Fibroblast of skin of left biceps (primary cell): ENCODE results near the gene MEF2C.

Experiments used
- DNase-seq, 2 experiments: peaks; one replicate each; pipeline ENCODE4 v3.0.0-alpha.2; 2013; ENCODE audit warnings: low read depth in 2 of 2

Gene MEF2C

DNA sequence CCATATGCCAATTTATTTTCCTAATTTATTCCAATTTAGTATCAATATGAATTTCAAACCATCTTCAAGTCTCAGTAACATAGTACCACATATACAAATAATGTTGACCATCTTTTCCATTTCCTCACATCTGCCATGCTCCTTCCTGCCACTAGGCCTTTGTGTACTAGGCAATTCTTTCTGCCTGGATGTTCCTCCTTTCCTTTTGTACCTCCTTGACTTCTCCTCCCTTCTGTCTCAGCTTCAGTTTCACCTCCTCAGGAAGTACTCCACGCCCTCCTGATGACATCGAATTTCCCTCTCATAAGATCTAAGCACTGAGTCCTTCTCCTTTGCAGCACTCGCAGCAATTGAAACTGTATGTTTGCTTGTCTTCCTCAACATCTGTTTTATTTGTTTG lies 53.9 kb downstream of the MEF2C start:
- DNase-seq = no peak

- peak in 1 of 2 experiments; percentile 15 for DNase-seq
These were observed 55.0 kb downstream of the MEF2C start for GRCh38 chr5:88827997-88828396.

GRCh38 chr5:88826646-88827585 lies 56.1 kb downstream of the MEF2C start:
- DNase-seq = peak in 1 of 2 experiments; percentile 14

GRCh38 chr5:88825584-88826315 lies 57.2 kb downstream of the MEF2C start:
- no peak for DNase-seq

GRCh38 chr5:88824892-88825583 lies 57.9 kb downstream of the MEF2C start:
- DNase-seq = peak in 1 of 2 experiments; percentile 36

- DNase-seq = no peak
These were observed 58.8 kb downstream of the MEF2C start for GRCh38 chr5:88824141-88824540.

DNA sequence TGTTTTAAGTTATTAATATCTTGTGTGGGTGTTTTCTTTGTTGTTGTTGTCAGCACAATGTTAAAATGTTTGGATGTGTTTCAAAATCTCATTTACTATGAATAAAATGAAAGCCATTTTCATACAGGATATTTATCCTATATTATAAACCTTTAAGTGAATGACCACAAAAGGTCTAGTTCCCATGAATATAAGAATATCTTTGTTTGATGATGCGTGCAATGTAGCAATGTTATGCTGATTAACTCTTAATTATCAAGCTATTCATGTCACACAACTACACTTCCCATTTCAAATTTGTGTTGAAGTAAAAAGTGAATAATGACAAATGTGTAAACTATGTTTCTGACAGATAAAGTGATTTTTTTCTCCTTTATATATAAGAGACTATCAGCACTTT lies 59.8 kb downstream of the MEF2C start:
- no peak for DNase-seq

- DNase-seq = no peak
These were observed 61.8 kb downstream of the MEF2C start for GRCh38 chr5:88821161-88821560.

DNA sequence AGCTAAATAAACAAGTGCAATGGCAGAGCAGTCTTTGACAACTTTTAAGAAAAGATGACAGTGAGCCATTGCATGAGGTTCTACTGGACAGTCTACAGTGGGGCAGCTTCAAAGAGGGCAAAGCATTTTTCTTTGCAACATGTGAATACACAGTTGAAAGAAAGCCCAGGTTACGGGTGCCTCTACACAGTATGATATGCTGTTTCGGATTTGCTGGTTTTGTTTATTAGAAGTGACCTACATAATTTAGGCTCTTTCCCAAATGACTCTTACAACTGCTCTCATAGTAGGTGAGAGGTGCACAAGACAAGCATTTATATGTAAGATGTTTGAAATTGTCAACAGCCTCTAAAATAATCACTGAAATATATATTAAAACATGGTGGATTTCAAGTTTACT lies 62.4 kb downstream of the MEF2C start:
- no peak for DNase-seq

GRCh38 chr5:88819301-88819999 lies 63.5 kb downstream of the MEF2C start:
- no peak for DNase-seq

- DNase-seq = no peak
These were observed 64.7 kb downstream of the MEF2C start for GRCh38 chr5:88818296-88818695.

GRCh38 chr5:88816195-88816594 lies 66.8 kb downstream of the MEF2C start:
- no peak for DNase-seq

DNA sequence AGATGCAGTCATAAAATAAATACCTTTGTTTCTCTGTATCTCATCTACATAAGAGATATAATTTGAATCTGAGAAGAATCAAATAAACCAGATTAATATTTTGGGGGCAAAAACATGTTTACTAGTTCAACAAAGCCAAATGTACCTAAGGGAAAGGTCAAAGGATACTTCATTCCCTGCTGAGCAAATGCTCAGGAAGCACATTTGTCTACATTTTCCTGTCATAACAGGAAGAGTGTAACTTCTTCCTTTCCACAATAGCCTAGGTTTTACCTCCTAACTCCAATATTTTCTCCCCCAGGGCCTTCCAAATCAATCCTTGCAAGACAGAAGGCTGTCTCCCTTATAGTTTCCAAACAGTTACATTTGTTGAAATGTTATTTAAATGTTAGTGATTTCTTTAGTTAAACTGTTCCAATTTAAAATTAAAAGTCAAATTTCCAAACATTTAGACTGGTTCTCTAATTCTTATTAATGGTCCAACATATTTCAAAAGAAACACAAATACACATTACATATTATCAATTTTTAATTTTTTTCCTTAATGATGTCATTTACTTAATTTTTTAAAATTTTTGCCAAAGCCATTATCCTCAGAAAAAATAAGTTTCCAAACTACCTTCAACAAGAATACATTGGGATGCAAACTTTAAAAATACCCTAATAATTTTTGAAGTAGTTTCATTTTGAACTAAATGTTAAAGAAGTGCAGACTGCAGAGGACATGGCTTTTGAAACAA lies 67.8 kb downstream of the MEF2C start:
- no peak for DNase-seq

DNA sequence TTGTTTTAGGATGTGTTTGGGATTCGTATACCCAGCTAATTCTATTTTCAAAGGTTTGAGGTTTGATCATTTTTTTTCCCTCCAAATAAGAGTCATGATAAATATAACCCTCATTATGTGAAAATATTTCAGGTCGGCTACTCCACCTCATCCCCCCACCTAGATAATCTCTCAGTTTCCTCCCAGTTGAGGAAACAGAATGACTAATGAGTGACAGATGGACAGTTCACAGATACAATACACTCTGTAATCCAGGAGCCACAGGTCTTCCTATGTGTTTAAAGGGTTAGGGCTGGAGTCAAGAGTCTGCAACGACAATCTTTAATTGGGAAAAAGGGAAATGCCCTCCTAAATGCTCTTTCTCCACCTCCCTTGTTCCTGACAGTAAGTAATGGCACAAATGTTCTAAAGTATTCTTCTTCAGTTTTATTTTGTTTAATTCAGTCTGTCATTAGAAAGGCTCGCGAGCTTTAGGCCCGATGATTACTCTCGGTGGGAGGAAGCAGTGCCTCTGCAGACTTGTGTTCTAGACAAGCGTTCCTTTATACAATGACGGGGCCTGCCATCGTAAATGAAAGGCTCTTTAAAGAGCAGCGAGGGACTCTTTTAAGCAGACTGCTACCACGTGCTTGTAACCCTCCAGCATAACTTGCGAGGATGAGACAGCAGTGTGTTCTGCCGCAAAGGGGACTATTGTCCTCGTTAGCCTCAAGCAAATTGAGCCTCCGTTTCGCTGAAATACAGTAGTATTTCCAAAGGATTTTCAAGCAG lies 69.0 kb downstream of the MEF2C start:
- DNase-seq = no peak

GRCh38 chr5:88813244-88813643 lies 69.7 kb downstream of the MEF2C start:
- DNase-seq = no peak

- DNase-seq = no peak
These were observed 74.8 kb downstream of the MEF2C start for GRCh38 chr5:88808153-88808552.

DNA sequence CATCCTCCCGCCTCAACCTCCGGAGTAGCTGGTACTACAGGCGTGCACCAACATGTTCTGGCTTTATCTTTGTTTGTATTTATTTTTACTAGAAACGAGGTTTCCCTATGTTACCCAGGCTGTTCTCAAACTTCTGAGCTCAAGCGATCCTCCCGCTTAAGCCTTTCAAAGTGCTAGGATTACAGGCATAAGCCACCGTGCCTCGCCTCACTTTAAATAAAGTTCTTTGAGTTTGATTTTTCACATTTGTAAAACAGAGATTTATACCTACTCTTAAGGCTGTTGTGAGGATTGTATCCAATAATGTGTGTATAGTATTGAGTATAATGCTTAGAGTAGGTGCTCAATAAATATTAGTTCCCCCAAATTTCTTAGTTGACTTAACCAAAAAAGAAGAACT lies 75.7 kb downstream of the MEF2C start:
- no peak for DNase-seq

GRCh38 chr5:88806338-88806737 lies 76.6 kb downstream of the MEF2C start:
- DNase-seq = no peak

DNA sequence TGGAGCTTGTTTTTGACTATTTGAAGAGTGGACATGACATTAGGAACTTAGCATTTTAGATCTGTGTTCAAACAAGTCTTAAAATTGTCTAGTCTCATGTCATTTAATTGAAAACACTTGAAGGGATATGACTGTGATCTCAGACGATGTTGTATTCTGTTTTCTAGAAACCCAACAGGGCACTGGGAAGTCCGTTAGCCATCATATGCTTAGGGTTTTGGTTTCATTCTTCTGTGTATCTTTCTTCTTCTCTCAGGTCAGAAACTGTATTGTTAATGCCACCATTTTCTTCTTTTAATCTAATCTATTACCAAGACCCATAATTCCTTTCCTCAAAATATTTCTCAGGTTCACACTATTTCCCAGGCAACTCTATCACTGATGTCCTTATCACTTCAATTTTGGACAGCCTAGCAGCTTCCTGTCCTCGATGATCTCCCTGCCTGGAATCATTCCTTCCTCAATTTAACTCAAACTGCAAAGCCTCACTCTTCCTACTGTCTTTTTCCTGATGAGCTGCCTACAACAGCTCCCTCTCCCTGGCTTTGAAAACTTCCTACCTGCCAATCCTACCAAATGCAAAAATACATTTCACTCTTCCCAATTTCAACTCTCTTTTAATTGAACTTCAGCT lies 77.7 kb downstream of the MEF2C start:
- no peak for DNase-seq

DNA sequence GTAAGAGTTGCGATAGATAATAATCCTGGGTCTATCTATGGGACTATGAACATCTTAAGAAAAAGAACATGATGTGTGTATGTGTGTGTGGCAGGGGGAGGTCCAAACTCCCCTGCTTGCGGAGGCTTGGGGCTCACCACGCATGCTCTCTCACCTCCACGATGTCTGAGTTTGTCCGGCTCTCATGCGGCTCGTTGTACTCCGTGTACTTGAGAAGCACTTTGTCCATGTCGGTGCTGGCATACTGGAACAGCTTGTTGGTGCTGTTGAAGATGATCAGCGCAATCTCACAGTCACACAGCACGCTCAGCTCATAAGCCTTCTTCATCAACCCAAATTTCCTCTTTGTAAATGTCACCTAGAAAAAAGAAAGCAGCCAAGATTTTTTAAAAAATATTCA lies 78.5 kb downstream of the MEF2C start:
- no peak for DNase-seq
